HepG2 (cell line): Measurements from ENCODE around the gene PPP2R2C. TPM values are rescaled to one million over a fixed set of nuclear protein-coding genes. Genes with fewer than 3 reads are reported as not detected.

ENCODE experiments used
- HBP1 ChIP-seq: IDR thresholded peaks from 2 replicates; pipeline ENCODE4 v1.6.1; 2016; ENCODE audit warnings: low read depth, control low read depth
- HDAC2 ChIP-seq: sonication (generic); formaldehyde crosslinking; IDR thresholded peaks from 2 replicates; pipeline ENCODE4 v1.4.0; 2020; ENCODE audit warnings: missing genetic modification reagents
- IKZF4 ChIP-seq: sonication (generic); formaldehyde crosslinking; IDR thresholded peaks from 2 replicates; pipeline ENCODE4 v1.5.1; 2020; ENCODE audit warnings: borderline replicate concordance, mild to moderate bottlenecking, low read depth, missing genetic modification reagents; ENCODE audit errors: not compliant biosample characterization
- MAFF ChIP-seq: IDR thresholded peaks from 2 replicates; pipeline ENCODE4 v1.6.1; 2011; ENCODE audit warnings: low read depth, low read length, improper control_type of control experiment
- SIN3B ChIP-seq: fragments of 150-350 bp; IDR thresholded peaks from 2 replicates; pipeline ENCODE4 v1.6.1; 2014; ENCODE audit warnings: low read length
- SNRNP70 ChIP-seq: fragments of 200-400 bp; formaldehyde crosslinking; IDR thresholded peaks from 2 replicates; pipeline ENCODE4 v1.6.1; 2017; ENCODE audit warnings: mild to moderate bottlenecking, low read depth, low read length, moderate library complexity
- TBL1XR1 ChIP-seq: fragments of 150-350 bp; IDR thresholded peaks from 2 replicates; pipeline ENCODE4 v1.6.1; 2014; ENCODE audit warnings: borderline replicate concordance, low read length; ENCODE audit not compliant: partially characterized antibody
- ZBTB42 ChIP-seq: sonication (generic); formaldehyde crosslinking; IDR thresholded peaks from 2 replicates; pipeline ENCODE4 v1.5.0; 2020; ENCODE audit warnings: mild to moderate bottlenecking, missing genetic modification reagents
- ZNF260 ChIP-seq: sonication (generic); formaldehyde crosslinking; IDR thresholded peaks from 2 replicates; pipeline ENCODE4 v1.4.0; 2020; ENCODE audit warnings: missing genetic modification reagents, low read depth, mild to moderate bottlenecking, borderline replicate concordance
- ZNF33B ChIP-seq: sonication (generic); formaldehyde crosslinking; IDR thresholded peaks from 2 replicates; pipeline ENCODE4 v1.5.1; 2020; ENCODE audit warnings: mild to moderate bottlenecking, missing genetic modification reagents
- ZNF383 ChIP-seq: sonication (generic); formaldehyde crosslinking; IDR thresholded peaks from 2 replicates; pipeline ENCODE4 v1.4.0; 2020; ENCODE audit warnings: missing genetic modification reagents, mild to moderate bottlenecking, borderline replicate concordance
- ZNF747 ChIP-seq: sonication (generic); formaldehyde crosslinking; IDR thresholded peaks from 2 replicates; pipeline ENCODE4 v1.8.1; 2023; ENCODE audit warnings: missing genetic modification reagents, mild to moderate bottlenecking, borderline replicate concordance
- polyA plus RNA-seq, 8 experiments: library from polyadenylated mRNA; depleted of rRNA in 3 of 8; stranded (reverse) in 7 of 8; unstranded in 1 of 8; fragments of >200 nt; fragmentation: Illumina TruSeq in 4 of 8; extraction: Trizol in 4 of 8; gene quantifications; 2 replicates each; pipeline versions ENCODE4 v1.2.1 to v1.2.3, GENCODE V29; 2011 to 2016; ENCODE audit warnings: low read depth in 4 of 8, missing spikeins in 1 of 8, mixed read lengths in 1 of 8; ENCODE audit not compliant: insufficient read depth in 1 of 8
- total RNA-seq, 5 experiments: library from RNA; depleted of rRNA; stranded (reverse); fragments of >200 nt; fragmentation: Illumina TruSeq; extraction: Trizol; gene quantifications; 2 replicates each; pipeline ENCODE4 v1.2.3, GENCODE V29; 2016; ENCODE audit warnings: low read depth in 1 of 5
- TF ChIP-seq, protein P1 (sequence below): sonication (generic); formaldehyde crosslinking; IDR thresholded peaks from 2 replicates; pipeline ENCODE4 v1.4.0; 2020; ENCODE audit warnings: missing genetic modification reagents
- TF ChIP-seq, protein P2 (sequence below): sonication (generic); formaldehyde crosslinking; IDR thresholded peaks from 2 replicates; pipeline ENCODE4 v1.4.0; 2020; ENCODE audit warnings: missing genetic modification reagents

Gene PPP2R2C
- total and polyA plus RNA-seq, 2 of the 13 experiments (the other 11 are each of a cell fraction or from before 2014, with no cell fraction given) = 0.60 to 8.6 TPM

GRCh38 chr4:6362896-6363295 is 109.5 kb downstream of the PPP2R2C start (continued):
- TF ChIP-seq SNRNP70 (no peak), MAFF (peak; percentile 48; the same call in 1 of the 2 replicates), HDAC2 (CRISPR knock-in tag) (0 out of 2 replicates have a peak, but pooled peaks have one; percentile 48), IKZF4 (CRISPR knock-in tag) (peak; percentile 53), ZBTB42 (CRISPR knock-in tag) (no peak), ZNF260 (CRISPR knock-in tag) (no peak), ZNF33B (CRISPR knock-in tag) (no peak), TBL1XR1 (no peak), HBP1 (CRISPR knock-in tag) (peak; percentile 62; the same call in 1 of the 2 replicates), ZNF747 (CRISPR knock-in tag) (no peak), ZNF383 (no peak), SIN3B (no peak)
- TF ChIP-seq, protein P1, sequence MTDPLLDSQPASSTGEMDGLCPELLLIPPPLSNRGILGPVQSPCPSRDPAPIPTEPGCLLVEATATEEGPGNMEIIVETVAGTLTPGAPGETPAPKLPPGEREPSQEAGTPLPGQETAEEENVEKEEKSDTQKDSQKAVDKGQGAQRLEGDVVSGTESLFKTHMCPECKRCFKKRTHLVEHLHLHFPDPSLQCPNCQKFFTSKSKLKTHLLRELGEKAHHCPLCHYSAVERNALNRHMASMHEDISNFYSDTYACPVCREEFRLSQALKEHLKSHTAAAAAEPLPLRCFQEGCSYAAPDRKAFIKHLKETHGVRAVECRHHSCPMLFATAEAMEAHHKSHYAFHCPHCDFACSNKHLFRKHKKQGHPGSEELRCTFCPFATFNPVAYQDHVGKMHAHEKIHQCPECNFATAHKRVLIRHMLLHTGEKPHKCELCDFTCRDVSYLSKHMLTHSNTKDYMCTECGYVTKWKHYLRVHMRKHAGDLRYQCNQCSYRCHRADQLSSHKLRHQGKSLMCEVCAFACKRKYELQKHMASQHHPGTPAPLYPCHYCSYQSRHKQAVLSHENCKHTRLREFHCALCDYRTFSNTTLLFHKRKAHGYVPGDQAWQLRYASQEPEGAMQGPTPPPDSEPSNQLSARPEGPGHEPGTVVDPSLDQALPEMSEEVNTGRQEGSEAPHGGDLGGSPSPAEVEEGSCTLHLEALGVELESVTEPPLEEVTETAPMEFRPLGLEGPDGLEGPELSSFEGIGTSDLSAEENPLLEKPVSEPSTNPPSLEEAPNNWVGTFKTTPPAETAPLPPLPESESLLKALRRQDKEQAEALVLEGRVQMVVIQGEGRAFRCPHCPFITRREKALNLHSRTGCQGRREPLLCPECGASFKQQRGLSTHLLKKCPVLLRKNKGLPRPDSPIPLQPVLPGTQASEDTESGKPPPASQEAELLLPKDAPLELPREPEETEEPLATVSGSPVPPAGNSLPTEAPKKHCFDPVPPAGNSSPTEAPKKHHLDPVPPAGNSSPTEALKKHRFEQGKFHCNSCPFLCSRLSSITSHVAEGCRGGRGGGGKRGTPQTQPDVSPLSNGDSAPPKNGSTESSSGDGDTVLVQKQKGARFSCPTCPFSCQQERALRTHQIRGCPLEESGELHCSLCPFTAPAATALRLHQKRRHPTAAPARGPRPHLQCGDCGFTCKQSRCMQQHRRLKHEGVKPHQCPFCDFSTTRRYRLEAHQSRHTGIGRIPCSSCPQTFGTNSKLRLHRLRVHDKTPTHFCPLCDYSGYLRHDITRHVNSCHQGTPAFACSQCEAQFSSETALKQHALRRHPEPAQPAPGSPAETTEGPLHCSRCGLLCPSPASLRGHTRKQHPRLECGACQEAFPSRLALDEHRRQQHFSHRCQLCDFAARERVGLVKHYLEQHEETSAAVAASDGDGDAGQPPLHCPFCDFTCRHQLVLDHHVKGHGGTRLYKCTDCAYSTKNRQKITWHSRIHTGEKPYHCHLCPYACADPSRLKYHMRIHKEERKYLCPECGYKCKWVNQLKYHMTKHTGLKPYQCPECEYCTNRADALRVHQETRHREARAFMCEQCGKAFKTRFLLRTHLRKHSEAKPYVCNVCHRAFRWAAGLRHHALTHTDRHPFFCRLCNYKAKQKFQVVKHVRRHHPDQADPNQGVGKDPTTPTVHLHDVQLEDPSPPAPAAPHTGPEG (CRISPR knock-in tag) = no peak
- TF ChIP-seq, protein P2, sequence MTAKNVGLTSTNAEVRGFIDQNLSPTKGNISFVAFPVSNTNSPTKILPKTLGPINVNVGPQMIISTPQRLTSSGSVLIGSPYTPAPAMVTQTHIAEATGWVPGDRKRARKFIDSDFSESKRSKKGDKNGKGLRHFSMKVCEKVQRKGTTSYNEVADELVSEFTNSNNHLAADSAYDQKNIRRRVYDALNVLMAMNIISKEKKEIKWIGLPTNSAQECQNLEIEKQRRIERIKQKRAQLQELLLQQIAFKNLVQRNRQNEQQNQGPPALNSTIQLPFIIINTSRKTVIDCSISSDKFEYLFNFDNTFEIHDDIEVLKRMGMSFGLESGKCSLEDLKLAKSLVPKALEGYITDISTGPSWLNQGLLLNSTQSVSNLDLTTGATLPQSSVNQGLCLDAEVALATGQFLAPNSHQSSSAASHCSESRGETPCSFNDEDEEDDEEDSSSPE = no peak
